ENCODE results near the gene CEP131. TPM values are rescaled to one million over a fixed set of nuclear protein-coding genes. Genes with fewer than 3 reads are reported as not detected.
"Not testable (repeated sequence)": the region's sequence is repeated elsewhere in the genome, so short reads cannot be mapped to it uniquely, and the experiment has no call there.

Gene CEP131
- total RNA-seq, 1 donor from 2014 or later: 8.5 TPM

GRCh38 chr17:81165246-81166032 lies 57.3 kb downstream of the CEP131 start, which contains the start of gene PVALEF:
TSS of gene PVALEF (plus strand) at chr17:81165507. CDS start at chr17:81181227, 15,720 bp downstream.
- DNase-seq: no peak

GRCh38 chr17:81164371-81165245 lies 58.2 kb downstream of the CEP131 start:
- no peak for DNase-seq

GRCh38 chr17:81163703-81164370 lies 58.9 kb downstream of the CEP131 start:
- no peak for DNase-seq

GRCh38 chr17:81163051-81163695 lies 59.6 kb downstream of the CEP131 start:
- DNase-seq: no peak

- no peak for DNase-seq
These were observed 60.3 kb downstream of the CEP131 start for GRCh38 chr17:81162491-81162890.

- no peak for DNase-seq
These were observed 60.8 kb downstream of the CEP131 start for GRCh38 chr17:81161972-81162371.

- DNase-seq: no peak
These were observed 61.2 kb downstream of the CEP131 start for GRCh38 chr17:81161536-81161935.

GRCh38 chr17:81160747-81161453 lies 61.9 kb downstream of the CEP131 start:
- DNase-seq: no peak

- no peak for DNase-seq
These were observed 62.5 kb downstream of the CEP131 start for GRCh38 chr17:81160306-81160705.

- DNase-seq: no peak
These were observed 63.0 kb downstream of the CEP131 start for GRCh38 chr17:81159611-81160265.

GRCh38 chr17:81158688-81159590 lies 63.8 kb downstream of the CEP131 start:
- DNase-seq: no peak

GRCh38 chr17:81157848-81158687 lies 64.7 kb downstream of the CEP131 start:
- no peak for DNase-seq

GRCh38 chr17:81156866-81157805 lies 65.6 kb downstream of the CEP131 start:
- no peak for DNase-seq

GRCh38 chr17:81154961-81155360 lies 67.8 kb downstream of the CEP131 start:
- DNase-seq: no peak

- not testable (repeated sequence) for DNase-seq
These were observed 68.7 kb downstream of the CEP131 start for GRCh38 chr17:81154016-81154415.

- peak; percentile 46 for DNase-seq
These were observed 69.4 kb downstream of the CEP131 start for GRCh38 chr17:81153340-81153803.

- no peak for DNase-seq
These were observed 70.4 kb downstream of the CEP131 start for GRCh38 chr17:81152288-81152828.

All from skin of body (tissue), 2 donors.